Epithelial cell of prostate (primary cell): Measurements from ENCODE around the gene ETNK1.

Experiments
- DNase-seq: peaks from one replicate; pipeline ENCODE4 v3.0.0-alpha.2; 2011; ENCODE audit warnings: low read depth, low spot score
- H3K27ac ChIP-seq: fragments of 450-650 bp; 2 replicates; pipeline ENCODE4 v1.5.1; 2017; ENCODE audit warnings: mild to moderate bottlenecking

ETNK1 gene

DNA sequence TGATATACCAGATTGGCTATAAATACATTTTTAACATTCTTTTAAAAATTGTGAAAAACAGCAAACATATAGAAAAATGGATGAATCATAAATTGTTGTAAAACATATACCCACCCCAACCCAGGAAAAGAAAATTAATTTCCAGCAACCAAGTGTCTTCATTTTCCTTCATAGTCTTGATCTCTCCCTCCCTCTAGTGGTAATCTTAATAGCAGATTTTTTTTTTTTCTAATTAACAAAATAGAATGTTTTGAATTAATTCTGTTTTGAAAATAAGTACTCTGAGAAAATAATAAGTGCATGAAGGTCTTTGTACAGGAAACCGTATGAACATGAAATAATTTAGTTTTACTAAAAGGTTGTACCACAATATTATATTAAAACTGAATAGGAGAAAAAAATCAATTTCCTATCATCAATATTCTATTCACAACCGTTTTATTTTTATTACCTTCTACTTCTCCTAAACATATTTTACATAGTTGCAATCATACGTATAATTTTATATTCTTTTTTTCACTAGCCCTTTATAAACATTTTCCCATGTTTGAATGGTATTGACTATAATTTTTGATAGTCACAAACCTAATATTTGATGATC, 7.0 kb downstream of the ETNK1 start:
- DNase-seq, result no peak
- H3K27ac ChIP-seq, result no peak overlapping the region

GRCh38 chr12:22634883-22635282, 9.9 kb downstream of the ETNK1 start:
- no peak overlapping the region for H3K27ac ChIP-seq

DNA sequence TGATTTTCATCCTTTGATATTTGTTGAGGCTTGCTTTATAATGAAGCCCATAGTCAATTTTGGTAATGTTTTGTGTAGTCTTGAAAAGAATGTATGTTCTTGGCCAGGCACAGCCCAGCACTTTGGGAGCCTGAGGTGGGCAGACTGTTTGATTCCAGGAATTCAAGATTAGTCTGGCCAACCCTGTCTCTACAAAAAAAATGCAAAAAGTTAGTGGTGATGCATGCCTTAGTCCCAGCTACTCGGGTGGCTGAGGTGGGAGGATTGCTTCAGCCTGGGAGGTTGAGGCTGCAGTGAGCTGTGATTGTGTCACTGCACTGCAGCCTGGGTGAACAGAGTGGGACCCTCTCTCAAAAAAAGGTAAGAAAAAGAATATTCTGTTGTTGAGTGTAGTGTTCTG, 10.8 kb downstream of the ETNK1 start:
- H3K27ac ChIP-seq, result no peak overlapping the region
- no peak for DNase-seq

More at GRCh38 chr12:22634883-22635282, 9.9 kb downstream of the ETNK1 start:
- DNase-seq, result no peak

- no peak for DNase-seq
- H3K27ac ChIP-seq, result no peak overlapping the region
These were observed 15.9 kb downstream of the ETNK1 start for GRCh38 chr12:22640851-22641250.

GRCh38 chr12:22641353-22642053, 16.5 kb downstream of the ETNK1 start:
- no peak for DNase-seq
- H3K27ac ChIP-seq, result no peak overlapping the region

DNA sequence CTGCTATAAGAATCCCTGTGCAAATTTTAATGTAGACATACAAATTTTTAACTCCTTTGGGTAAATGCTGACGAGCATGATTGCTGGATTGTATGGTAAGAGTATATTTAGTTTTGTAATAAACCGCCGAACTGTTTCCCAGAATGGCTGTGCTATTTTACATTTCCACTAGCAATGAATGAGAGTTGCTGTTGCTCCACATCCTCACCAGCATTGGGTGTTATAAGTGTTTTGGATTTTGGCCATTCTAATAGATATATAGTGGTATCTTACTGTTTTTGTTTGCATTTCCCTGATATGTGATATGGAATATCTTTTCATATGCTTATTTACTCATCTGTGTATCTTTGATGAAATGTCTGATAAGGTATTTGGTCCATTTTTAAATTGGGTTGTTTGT, 23.7 kb downstream of the ETNK1 start:
- no peak overlapping the region for H3K27ac ChIP-seq
- DNase-seq, result no peak

DNA sequence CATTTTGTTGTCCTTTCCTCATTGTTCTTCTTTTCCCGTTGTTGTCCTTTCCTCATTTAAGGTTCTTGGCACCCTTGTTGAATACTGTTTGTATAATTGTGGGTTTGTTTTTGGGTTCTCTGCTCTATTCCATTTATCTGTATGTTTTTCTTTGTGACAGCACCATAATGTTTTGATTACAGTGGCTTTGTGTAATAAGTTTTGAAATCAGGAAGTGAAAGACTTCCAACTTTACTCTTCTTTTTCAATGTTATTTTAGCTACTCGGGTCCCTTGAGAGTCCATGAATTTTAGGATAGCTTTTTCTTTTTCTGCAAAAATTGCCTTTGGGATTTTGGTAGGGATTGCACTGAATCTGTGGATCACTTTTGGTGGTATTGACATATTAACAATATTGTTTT, 28.1 kb downstream of the ETNK1 start:
- DNase-seq, result no peak

GRCh38 chr12:22653791-22654190, 28.8 kb downstream of the ETNK1 start:
- peak overlapping the region; percentile 27 for H3K27ac ChIP-seq
- DNase-seq, result no peak

More for the DNA sequence above, 28.1 kb downstream of the ETNK1 start:
- H3K27ac ChIP-seq, result peak overlapping the region; percentile 27

DNA sequence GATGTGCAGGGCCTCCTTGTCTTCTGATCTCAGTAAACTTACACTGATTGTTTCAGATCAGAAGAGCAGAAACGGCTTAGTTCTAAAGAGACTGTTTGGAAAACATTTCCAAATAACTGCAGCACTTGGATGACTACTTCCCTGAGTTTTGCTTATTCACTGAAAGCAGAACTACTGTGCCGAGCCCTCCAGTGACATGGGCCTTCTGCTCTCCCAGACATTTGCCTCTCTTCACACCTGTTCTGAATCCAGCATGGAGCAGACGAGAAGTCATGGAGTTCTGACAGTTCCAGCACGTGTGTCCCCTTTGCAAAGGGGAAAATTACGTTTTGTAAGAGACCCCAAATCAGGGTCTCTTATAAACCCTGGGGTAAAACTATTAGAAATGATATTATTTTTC, 31.4 kb downstream of the ETNK1 start:
- H3K27ac ChIP-seq, result peak overlapping the region; percentile 13
- DNase-seq, result no peak

DNA sequence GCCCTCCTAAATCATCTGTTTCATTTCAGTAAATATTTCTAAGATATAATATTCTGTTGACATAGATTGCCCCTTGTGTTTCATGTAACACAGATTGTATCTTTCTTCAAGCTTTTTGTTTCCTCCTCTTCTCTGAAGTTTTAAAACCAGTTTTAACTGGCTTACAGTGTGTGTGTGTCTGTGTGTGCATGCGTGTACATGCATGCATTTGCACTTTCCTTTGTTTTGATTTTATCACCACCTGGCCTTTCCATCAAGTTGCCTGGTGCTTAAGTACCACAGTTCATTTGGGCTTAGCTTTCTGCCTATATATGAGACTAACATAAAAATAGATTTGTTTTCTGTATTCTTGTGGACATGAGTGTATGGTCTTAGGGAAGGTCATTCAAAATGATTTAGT, 31.9 kb downstream of the ETNK1 start:
- DNase-seq, result peak; percentile 18
- peak overlapping the region; percentile 57 for H3K27ac ChIP-seq

- H3K27ac ChIP-seq, result peak overlapping the region; percentile 57
- DNase-seq, result peak; percentile 6
These were observed 32.6 kb downstream of the ETNK1 start for GRCh38 chr12:22657538-22657937.

DNA sequence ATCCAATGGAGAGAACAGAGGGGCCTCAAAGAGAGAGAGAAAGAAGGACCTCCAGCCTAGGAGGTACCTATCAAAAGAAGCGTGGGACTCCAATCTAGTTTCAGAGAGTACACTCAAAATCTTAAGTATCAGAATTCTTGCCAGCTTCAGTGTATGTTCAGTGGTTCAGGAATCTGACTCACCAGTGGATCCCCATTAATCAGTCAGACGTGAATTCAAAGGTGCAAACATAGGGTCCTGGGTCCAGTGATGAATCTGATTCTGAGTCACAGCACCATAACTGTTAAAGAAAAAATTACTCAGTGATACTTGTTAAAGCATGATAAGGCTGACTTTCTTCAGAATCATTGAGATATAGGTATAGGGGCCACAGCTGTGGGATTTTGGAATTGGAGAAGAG, 33.2 kb downstream of the ETNK1 start:
- H3K27ac ChIP-seq, result peak overlapping the region; percentile 57
- DNase-seq, result peak; percentile 89

DNA sequence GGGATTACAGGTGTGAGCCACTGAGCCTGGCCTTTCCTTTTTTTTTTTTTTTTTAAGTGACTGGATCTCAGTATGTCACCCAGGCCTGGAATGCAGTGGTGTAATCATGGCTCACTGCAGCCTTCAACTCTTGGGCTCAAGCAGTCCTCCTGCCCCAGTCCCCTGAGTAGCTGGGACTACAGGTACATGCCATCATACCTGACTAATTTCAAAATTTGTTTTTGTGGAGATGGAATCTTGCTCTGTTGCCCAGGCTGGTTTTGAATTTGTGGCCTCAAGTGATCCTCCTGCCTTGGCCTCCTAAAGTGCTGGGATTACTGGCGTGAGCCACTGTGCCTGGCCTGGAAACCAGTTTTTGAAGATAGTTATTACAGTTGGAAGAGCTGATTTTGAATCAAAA, 37.4 kb downstream of the ETNK1 start:
- no peak for DNase-seq
- H3K27ac ChIP-seq, result no peak overlapping the region

DNA sequence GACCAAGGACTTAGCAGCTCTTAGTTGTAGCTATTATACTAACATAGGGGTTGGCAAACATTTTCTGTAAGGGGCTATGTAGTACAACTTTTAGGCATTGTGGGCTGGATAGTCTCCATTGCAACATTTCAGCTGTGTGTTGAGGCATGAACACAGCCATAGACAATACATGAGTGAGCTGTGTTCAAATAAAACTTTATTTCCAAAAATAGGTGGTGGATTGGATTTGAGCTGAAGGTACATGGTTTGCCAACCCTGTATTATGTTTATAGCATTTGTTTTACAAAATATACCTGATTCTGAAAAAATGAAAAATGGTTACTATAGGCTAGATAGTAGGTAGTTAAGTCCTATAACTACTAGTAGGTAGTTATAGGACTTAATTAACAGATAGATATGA, 40.5 kb downstream of the ETNK1 start:
- DNase-seq, result no peak
- no peak overlapping the region for H3K27ac ChIP-seq

- no peak overlapping the region for H3K27ac ChIP-seq
- no peak for DNase-seq
These were observed 42.2 kb downstream of the ETNK1 start for GRCh38 chr12:22667122-22667521.

DNA sequence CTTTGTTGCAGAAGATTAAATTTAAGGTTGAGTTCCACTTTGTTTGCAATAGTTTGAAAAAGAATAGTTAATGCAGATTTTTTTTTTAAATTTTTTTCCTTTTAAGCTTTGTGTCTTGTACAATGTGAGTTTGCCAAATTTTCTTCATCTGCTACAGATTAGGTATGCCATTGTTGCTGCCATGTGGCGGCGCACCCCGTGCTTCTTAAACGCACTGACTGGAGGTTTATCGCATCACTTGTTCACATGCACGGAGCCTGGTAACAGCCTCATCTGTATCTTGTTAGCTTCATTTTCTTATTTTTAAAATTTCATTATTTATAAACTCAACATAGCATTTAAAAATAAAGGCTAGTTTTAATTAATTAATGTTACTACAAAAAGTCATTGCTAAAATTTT, 43.5 kb downstream of the ETNK1 start:
- no peak for DNase-seq

DNA sequence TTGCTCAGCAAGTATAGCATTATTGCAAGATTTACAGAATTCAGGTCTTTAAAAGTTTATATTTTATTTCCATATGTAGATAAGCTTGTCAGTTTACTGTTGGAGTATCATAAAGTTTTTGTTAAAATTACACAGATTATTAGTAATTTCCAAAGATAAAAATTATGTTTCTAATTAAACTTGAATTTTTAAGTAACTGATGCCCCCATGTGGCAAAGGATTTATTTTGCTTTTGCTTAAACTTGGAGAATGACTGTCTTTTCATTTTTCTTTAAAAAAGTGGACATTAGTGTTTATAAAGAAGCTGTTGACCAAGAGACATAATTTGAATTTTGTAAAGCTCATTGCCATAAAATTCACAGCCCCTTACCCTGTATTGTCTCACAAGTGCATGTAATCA, 45.8 kb downstream of the ETNK1 start:
- no peak overlapping the region for H3K27ac ChIP-seq
- DNase-seq, result no peak

More for the DNA sequence above, 43.5 kb downstream of the ETNK1 start:
- H3K27ac ChIP-seq, result no peak overlapping the region

DNA sequence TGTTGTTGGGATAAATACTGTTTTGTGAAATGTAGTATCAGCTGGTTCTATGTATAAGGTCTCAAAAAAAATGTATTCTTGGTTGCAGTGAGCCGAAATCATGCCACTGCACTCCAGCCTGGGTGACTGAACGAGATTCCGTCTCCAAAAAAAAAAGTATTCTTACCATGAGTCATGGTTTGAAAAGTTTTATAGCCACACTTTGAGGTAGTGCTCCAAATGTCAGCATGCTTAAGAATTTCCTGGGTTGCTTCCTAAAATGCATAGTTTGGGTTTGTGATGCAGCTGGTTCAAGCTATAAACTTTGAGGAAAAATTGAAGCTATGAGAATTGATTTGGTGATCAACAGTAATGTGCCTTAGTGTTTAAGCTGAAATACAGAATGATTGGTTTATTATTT, 48.0 kb downstream of the ETNK1 start:
- no peak for DNase-seq
- H3K27ac ChIP-seq, result no peak overlapping the region

- no peak for DNase-seq
- H3K27ac ChIP-seq, result no peak overlapping the region
These were observed 53.0 kb downstream of the ETNK1 start for GRCh38 chr12:22677781-22678574.

DNA sequence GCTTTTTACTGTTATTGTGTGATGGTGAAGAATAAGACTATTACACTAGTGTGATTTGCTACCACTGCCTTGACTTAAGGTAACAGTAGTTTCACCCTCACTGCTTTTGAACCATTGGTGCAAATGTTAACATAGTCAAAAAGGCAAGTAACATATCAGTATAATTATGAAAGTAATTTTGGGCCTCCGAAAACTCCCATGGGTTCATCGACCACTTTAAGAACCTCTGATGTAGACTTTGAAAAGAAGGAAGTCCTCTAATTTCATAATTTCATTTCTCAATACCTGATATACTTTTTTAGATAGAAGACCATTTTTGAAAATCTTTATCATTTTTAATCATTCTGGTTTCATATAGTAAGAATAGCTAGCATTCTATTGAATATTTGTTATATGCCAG, 57.7 kb downstream of the ETNK1 start:
- no peak overlapping the region for H3K27ac ChIP-seq
- no peak for DNase-seq

DNA sequence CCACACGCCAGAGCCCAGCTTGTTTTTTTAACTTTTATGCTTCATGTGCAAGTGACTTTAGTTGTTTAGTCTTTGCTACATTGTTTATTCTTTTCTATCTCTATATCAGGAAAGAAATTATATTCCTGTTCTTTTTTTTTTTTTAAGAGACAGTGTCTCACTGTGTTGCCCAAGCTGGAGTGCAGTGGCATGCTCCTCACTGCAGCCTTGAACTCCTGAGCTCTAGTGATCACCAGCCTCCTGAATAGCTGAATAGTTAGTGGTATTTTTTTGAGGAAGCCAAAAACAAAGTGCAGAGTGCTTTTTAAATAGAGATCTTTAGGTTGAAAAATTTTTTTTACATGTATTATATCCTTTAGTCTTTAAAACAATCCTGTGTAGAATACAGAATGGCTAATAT, 58.2 kb downstream of the ETNK1 start:
- no peak for DNase-seq
- H3K27ac ChIP-seq, result no peak overlapping the region
